Measurements from ENCODE around the gene BHMT2.
A peak's percentile ranks its signal among the peaks of the same experiment; 100 is the strongest.

BHMT2 gene

GRCh38 chr5:79070350-79070667 lies 742 bp downstream of the BHMT2 start:
- peak; percentile 54 for DNase-seq (ENCODE audit: low read depth)

GRCh38 chr5:79074641-79075040 lies 5.1 kb downstream of the BHMT2 start:
- DNase-seq (ENCODE audit: low read depth): peak; percentile 89

- DNase-seq (ENCODE audit: low read depth): peak; percentile 47
Observed at GRCh38 chr5:79075646-79076426, 6.3 kb downstream of the BHMT2 start.

DNA sequence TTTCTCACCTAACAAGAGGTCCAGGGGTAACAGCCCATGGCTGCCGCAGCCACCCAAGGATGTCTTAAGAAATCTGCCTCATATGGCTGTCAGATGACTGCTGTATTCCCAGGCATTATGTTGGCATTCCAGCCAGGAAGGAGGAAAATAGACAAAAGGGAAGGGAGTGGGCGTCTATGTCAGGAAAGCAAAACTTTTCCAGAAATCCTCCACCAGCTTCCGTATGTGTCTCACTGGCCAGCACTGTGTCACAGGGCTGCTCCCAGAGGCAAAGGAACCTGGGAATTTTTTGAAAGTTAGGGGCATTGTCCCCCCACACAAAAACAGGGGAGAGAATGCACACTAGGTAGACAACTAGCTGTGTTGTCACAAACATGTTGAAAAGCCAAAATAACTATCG lies 7.3 kb downstream of the BHMT2 start:
- no peak for DNase-seq (ENCODE audit: low read depth)

DNA sequence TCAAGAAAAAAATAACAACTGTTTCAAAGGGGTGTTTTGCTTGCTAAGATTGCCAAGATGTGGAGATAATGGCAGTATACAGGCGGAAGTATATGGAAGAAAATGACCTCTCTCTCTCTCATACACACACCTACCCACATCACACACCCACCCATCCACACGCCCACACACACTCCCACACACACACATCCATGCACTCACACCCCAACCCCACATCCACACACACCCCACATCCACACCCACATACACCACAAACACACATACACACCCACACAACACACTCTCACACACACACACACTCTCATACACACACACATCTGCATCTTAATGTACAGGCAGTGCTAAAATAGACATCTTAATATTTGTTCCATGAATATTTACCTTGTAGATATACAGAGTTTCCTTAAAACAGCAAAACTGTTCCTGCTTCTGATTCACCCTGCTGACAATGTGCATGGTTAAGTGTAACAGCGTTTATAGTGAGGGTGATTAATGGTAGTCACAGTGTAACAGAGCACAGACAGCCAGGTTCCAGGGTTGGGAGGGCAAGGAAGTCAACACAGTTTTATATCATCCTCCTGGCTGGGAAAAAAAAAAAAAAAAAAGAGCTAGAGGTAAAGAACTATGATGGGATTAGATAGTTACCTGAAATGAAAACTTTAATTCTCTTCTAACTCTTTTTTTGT lies 8.3 kb downstream of the BHMT2 start:
- DNase-seq (ENCODE audit: low read depth): peak; percentile 45

- no peak for DNase-seq (ENCODE audit: low read depth)
Observed at GRCh38 chr5:79080804-79081203, 11.2 kb downstream of the BHMT2 start.

DNA sequence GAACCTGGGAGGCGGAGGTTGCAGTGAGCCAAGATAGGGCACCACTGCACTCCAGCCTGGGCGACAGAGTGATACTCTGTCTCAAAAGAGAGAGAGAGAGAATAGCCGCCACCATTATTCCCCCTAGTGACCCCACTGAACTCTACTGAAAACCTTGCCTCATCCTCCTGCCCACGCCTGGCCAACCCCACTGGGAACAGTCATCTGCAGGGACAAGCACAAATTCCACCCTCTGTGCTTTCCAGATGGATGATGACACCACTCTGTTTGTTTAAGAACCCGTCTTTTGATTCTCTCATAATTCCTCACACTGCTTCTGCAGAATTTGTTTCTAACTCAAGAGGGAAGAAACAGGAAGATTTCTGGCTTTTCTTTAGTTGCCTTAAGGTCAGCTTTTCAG lies 12.2 kb downstream of the BHMT2 start:
- no peak for DNase-seq (ENCODE audit: low read depth)

GRCh38 chr5:79086116-79086515 lies 16.5 kb downstream of the BHMT2 start:
- no peak for DNase-seq (ENCODE audit: low read depth)

GRCh38 chr5:79088507-79088906 lies 18.9 kb downstream of the BHMT2 start:
- no peak for DNase-seq (ENCODE audit: low read depth)

DNA sequence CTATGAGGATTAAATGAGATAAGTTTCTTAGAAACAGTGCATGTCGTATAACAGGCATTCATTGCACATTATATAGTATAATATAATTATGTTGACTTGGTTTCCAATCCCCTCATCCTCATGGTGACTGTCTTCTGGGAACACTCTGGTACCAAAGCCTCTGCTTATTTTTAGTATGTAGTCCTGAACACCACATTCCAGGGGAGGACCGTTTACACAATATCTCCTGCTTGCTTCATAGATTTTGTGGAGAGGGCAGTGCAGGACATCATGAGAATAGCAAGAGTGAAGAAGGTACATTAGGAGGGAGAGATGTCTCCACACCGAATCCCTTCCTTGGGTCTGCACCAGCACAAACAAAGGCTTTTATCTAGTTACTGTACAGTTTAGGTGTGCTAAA lies 21.5 kb downstream of the BHMT2 start:
- DNase-seq (ENCODE audit: low read depth): no peak

GRCh38 chr5:79093762-79094161 lies 24.2 kb downstream of the BHMT2 start:
- DNase-seq (ENCODE audit: low read depth): no peak

- no peak for DNase-seq (ENCODE audit: low read depth)
Observed at GRCh38 chr5:79105868-79106267, 36.3 kb downstream of the BHMT2 start.

DNA sequence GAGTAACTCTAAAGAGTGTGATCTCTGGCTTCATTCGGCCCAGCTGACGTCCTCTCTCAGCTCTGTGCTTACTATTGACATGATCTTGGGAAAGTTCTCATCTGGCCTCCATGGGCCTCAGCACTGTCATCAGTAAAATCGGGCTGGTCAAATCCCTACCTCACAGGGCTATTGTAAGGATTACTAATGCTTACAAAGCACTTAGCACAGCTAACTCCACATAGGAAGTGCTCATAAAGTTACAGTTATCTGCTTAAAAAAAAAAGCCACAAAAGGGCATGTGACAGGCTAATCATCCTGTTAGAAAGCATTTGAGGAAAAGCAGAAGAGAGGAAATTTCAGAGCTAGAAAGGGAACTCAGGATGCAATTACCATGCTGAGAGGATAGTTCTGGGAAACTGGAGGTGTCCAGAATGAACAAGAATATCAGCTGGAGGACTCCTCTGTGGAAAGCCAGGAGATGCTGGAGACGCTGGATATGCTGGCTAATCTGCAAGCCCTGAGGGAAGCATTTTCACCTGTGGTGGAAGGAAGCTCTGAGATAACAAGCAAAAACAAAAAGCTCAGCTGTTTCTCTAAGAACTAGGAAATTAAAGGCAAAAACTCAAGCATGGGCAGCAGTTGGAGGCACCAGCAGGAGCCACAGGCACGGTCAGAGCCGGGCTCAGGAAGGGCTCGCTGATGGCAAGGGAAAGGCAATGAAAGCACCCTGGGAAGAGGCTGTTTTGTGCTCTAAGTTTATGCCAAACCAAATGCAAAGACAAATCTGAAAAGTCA lies 37.6 kb downstream of the BHMT2 start:
- peak; percentile 60 for DNase-seq (ENCODE audit: low read depth)

GRCh38 chr5:79108086-79108485 lies 38.5 kb downstream of the BHMT2 start:
- no peak for DNase-seq (ENCODE audit: low read depth)

GRCh38 chr5:79108792-79109191 lies 39.2 kb downstream of the BHMT2 start:
- no peak for DNase-seq (ENCODE audit: low read depth)

DNA sequence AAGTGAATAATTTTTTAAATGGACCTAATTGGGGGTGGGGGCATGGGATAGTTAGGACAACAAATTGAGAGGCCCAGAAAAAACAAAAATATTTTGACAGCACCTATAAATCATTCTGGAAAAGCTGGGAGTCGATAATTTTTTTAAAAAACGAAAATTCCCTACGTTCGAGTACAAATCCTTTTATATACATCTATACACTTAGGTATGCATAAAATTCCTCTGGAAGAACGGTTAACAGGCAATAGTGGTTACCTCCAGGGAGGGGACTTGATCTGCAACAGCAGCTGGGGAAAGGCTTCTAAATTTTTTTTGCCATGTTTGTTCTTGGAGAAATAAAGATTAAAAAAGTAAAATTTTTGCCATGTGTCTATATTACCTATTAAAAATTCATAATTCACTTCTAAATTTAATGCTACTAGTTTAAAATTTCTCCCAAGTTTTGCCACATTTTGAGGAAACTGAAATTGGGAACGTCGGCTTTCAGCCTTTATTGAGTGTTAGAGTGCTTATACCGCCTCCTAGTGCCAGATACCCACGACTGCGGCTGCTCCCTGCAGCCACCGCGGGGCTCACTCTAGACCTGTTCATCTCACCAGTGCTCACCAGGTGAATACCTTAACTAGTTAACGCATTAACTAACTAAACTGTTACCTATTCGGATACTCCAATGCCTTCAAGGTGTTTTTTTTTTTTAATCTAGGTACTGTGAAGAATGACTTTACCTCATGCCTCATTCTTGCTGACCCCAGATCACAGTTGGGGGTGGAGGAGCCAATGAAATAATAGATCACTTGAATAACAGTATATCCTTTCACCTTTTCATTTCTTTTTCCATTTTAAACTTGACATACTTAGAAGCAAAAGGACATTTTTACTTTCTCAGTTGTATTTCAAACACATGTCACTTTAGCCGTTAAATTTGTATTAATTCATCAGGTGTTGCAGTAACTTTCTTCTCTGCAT lies 40.2 kb downstream of the BHMT2 start:
- no peak for DNase-seq (ENCODE audit: low read depth)

- no peak for DNase-seq (ENCODE audit: low read depth)
Observed at GRCh38 chr5:79111387-79111959, 41.9 kb downstream of the BHMT2 start, which contains the start of gene BHMT. BHMT (plus strand) TSS chr5:79111809; CDS start chr5:79111886, 77 bp downstream.

- DNase-seq (ENCODE audit: low read depth): no peak
Observed at GRCh38 chr5:79111960-79112702, 42.6 kb downstream of the BHMT2 start.

- DNase-seq (ENCODE audit: low read depth): no peak
Observed at GRCh38 chr5:79112703-79113058, 43.1 kb downstream of the BHMT2 start.

- no peak for DNase-seq (ENCODE audit: low read depth)
Observed at GRCh38 chr5:79119486-79119885, 49.9 kb downstream of the BHMT2 start.

DNA sequence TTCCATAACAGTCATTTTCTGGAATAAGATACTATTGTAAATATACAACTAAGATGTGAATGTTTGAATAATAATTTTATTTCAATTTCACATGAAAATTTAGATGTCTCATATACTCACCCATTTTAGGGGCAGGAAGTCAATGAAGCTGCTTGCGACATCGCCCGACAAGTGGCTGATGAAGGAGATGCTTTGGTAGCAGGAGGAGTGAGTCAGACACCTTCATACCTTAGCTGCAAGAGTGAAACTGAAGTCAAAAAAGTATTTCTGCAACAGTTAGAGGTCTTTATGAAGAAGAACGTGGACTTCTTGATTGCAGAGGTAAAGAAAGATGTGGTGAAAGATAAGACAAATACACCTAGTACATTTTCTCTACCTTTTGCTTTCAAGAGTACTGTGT lies 50.7 kb downstream of the BHMT2 start:
- no peak for DNase-seq (ENCODE audit: low read depth)
